Measurements from ENCODE around the gene TRIM71.

- TF ChIP-seq CTCF (IDR thresholded peaks at IDR 0.05): no peak
- TF ChIP-seq POLR2A (IDR thresholded peaks at IDR 0.05): no peak
Measured at GRCh38 chr3:32857921-32858320, 40.1 kb downstream of the TRIM71 start.
